Fibroblast of upper back skin (primary cell): ENCODE results near the gene ST8SIA4.
A peak's percentile ranks its signal among the peaks of the same experiment; 100 is the strongest.

Experiments
- DNase-seq: peaks from one replicate; pipeline ENCODE4 v3.0.0-alpha.2; 2013

ST8SIA4 gene

DNA sequence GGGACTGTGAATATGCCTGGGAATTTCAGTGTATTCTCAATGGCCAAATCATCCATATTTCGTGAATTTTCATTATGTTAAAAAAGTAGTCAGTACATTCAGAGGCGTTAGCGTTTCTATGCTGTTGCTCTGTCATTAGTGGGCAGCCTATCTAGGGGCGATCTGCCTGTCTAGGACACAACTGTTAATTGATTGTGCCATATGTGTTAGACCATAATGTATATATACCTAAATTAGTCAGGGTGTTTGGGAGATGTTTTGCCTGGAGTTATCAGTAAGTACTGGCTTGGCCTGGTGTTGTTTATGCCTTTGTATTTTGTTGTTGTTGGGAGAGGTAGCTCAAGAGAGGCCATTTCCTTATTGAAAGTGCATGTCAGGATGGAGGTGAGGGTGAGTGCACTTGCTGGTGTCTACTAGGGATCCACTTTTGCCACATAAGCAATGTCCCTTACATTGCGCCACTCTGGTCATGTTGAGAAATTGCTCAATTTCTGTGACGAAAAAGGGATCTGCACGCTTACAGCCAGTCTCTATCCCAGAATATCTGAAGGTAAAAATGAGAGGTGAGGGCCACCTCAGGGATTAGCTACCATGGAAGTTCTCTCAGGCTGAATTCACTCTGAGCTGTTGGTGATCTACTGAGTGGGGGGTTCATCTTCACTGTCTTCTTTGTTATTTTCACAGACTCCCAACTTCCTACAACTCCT is 123.3 kb downstream of the ST8SIA4 start:
- no peak for DNase-seq

DNA sequence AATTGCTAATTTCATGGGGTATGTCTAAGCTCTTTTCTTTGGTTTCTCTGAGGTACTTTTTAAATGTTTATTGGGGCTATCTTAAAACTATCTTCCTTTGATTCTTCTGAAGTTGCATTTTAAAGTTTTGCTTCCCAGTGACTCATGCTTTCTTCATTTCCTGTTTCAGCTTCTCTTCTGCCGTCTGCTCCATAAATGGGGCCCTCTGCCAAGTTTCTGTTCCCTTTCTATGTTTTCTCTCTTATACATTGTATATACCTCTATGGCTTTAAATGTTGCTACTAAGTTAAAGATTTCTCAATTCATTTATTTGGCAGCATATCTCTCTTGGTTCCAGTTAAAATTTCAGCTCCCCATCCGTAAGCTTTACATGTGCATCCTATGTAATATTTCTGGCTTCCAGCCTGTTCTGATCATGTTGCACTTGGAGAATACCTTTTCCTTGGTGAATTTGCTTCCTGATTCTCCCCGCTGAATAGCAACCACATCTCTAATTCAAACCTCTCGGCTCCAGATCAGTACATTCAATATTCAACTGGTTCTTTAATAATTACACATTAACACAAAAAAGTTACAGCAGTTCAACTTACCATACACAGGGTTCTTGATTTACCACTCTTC is 125.3 kb downstream of the ST8SIA4 start:
- DNase-seq: peak; percentile 91

DNA sequence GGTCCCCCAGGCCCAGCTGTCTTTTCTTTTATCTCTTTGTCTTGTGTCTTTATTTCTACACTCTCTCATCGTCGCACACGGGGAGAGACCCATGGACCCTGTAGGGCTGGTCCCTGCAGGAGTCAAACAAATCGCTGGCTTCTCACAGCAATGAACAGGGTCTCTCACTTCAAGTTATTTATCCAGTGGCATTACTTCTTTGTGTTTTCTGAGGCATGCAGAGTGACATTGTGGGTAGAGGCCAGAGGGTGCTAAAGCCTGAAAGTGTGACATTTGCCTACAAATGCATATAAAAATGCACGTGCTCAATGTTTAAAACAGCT is 127.6 kb downstream of the ST8SIA4 start:
- no peak for DNase-seq

DNA sequence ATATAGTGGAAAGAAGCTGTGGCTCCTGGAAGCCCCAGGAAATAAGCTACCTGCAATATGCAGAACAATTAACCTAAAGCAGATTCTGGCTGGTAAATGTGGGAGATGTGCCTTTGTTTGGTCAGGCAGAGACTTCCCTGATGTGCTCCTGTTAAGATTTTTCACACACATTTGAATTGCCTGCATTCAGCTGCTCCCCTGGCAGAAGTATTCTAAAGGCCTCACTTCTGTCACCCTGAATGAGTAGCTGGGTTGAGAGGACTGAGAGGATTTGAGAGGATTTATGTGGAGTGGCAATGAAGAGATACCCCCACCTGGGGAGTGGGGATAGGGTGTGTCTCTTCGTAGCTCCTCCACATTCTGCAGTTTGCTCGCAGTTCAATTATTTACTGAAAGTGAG is 130.5 kb downstream of the ST8SIA4 start:
- DNase-seq: no peak

DNA sequence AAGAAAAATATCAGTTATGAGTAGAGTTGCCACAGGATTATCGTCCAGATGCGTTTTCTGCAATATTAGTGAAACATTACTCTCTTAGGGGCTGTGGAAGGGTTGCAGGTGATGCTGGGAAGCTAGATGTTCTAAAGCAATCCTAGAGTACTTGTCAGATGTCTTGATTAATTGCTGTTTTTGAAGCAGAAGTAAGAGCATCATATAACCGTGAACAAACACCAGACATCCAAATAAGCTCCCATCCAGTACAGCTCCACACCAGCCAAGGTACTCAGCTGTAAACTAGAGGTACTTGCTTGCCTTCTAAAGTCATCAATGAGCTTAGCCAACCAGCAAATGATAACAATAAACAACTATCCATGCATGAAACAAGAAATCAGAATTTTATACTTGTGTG is 131.1 kb downstream of the ST8SIA4 start:
- DNase-seq: no peak

DNA sequence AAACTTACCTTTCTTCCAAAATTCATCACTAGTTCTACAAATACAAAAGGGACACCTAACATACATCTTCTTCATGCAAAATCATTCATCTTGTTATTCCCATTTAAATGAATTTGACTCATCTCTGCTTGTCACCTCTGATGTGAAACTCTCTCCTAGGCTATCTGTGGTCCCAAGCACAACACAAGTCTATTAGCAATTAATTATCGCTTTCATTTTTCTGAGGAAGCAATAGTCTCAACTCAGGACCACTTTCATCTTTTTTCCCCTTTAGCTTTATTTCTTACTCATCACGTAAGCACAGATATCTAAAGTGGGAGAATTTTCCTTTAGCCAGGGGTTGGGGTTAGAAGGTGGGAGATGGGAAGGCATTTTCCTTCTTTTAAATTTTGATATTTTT is 131.9 kb downstream of the ST8SIA4 start:
- no peak for DNase-seq

DNA sequence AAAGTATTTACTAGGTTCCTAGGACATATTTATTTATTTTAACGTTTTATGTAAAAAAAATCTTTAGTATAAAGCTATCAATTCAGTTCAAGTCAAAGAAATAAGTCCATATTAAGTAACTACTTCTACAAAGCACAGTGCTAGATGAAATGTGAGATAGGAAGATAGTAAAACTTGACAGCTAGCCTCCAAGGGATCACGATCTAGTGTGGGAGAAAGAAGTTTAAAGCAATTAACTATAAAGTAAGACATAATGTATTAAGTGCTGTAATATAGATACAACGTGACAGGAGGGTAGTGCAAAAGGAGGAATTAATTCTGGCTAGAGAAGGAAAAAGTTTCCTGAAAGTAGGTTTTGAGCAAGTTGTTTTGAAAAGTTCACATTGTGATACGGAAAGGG is 134.9 kb downstream of the ST8SIA4 start:
- no peak for DNase-seq

DNA sequence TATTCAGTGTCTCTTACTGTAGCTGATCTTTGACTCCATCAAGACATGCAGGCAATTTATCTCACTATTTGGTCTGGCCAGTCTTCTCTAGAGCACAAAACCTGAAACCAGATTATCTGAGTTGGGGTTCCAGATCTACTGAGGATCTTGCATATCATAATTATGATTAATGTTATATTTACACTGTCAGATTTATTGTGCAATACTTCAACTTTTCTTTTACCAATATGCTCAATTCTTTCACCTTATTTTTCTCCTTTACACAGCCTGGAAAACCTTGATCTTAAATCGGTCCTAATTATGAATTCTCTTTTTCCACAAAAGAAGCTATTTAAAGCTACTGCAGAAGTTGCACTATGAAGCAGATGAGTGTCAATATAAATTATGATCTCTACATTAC is 140.1 kb downstream of the ST8SIA4 start:
- DNase-seq: no peak

DNA sequence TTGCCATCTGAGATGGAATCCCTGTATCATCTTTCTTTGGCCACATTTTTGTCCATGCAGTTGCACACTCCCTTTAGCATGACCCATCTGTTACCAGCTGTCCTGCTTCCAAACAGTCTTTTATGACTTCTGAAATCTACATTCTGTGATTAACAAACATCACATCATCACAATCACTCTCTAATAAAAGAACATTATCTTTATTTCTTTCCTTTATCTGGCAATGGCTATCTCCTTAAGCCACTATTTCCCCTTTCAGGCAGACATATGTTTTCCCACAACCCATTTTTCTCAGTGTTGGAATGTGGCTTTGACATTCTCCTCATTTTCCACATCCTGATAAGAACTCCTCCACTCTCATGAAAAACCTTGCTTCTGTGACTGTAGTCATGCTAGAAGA is 141.0 kb downstream of the ST8SIA4 start:
- DNase-seq: peak; percentile 60

DNA sequence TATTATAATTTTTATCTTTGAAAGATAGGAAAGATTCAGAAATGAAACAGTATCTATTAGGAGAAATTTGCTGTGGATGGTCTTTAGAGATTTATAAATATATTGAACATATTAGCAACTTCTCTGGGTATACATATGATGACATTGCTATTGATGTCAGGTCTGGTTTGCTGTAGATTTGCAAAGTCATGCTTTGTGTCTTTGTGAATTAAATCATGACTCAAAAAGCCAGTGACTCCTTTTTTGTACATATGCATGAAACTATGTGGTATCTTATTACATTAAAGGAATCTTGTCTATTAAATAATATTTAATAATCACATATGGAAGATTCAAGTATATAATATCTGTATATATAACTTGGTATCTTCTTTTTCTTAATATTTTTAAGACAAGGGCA is 141.9 kb downstream of the ST8SIA4 start:
- DNase-seq: peak; percentile 69

DNA sequence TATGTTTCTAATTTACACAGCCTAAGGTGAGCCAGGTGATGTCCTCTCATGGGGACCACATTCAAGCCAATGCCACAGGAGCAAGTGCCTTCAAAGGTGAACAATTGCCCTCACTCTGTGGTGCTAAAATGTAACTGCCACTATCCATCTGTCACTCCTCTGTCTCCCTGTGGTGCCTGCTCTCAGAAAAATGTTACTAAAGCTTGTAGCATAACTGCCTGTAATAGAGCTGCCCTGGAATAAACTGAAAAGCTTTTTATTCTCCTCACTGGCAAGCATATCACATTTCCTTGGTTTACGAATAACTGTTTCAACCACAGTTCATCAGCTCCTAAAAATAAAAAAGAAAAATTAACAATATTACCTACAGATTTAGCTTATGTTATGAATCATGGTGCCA is 142.4 kb downstream of the ST8SIA4 start:
- peak; percentile 18 for DNase-seq

DNA sequence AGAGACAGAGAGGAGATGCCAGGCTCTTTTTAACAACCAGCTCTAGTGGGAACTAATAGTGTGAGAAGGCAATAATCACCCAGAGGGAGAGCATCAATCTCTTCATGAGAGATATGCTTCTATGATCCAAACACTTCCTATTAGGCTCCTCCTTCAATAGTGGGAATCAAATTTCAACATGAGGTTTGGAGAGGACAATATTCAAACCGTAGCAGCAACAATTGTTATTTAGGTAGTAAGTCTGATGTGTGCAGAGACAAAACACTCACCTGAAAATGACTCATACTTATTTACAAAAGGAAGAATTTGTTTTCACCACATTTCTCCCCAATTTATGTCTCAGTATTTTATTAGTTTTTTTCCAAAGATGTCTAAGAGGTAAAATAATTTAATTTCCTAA is 144.3 kb downstream of the ST8SIA4 start:
- no peak for DNase-seq

DNA sequence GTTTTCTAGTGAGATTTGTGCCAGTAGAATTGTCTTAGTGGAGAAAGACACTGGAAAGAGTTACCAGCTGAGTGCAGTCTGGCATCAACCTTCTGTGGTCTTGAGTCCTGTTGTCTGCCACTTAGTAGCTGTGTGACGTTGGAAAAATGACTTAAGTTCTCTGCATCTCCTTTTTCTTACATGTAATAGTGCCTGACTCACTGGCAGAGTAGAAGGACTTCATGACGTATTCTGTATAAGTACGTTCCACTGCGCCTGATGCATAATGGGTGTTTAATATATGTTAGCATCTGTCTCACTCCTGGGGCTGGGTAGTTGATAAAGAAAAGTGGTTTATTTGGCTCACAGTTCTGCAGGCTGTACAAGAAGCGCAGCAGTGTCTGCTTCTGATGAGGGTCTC is 144.8 kb downstream of the ST8SIA4 start:
- DNase-seq: no peak

DNA sequence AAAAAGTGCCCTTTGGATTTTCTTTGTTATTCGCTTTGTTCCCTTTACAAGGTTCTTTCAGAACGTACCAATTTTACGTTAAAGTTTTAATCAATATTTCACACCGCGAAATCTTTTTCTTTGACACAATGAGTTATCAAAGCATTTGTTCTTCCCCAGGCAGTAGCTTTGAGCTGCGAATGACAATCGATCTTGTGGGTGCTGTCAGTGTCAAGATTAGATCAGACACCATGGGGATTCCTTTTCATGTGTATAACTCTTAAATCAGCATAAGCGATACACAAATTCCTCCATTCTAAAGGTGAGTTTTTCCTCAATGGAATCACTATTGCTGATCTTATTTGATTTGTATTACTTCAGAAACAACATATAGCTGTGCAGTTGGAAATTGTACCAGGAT is 145.5 kb downstream of the ST8SIA4 start:
- no peak for DNase-seq
